Measurements from ENCODE around the gene ZNF23. TPM values are rescaled to one million over a fixed set of nuclear protein-coding genes. Genes with fewer than 3 reads are reported as not detected.

Gene ZNF23
- total RNA-seq, 4 donors from 2014 or later, result 4.4 to 28.9 (median 9.5) TPM

DNA sequence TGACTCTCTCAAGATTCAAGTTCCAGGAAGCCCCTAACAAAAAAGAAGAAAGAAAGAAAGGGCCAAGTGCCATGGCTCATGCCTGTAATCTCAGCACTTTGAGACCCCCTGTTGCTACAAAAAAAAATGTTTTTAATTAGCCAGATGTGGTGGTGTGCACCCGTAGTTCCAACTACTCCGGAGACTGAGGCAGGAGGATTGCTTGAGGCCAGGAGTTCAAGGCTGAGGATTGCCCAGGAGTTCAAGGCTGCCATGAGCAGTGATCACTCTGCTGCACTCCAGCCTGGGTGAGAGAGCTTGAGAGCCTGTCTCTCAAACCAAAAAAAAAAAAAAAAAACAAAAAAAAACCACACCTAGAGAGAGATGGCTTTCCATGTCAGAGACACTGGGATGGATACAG is 39.0 kb downstream of the ZNF23 start:
- no peak overlapping the region for H3K27ac ChIP-seq
- H3K4me1 ChIP-seq, result no peaks in the 10 kb centered on the region
- no peaks in the 10 kb centered on the region for H3K9me3 ChIP-seq
- no peaks in the 10 kb centered on the region for H3K27me3 ChIP-seq
- no peak overlapping the region for H3K4me3 ChIP-seq
- DNase-seq, result peak in 1 of 3 donors; percentile 9
- H3K36me3 ChIP-seq, result no peaks in the 10 kb centered on the region
- TF ChIP-seq, protein P1, sequence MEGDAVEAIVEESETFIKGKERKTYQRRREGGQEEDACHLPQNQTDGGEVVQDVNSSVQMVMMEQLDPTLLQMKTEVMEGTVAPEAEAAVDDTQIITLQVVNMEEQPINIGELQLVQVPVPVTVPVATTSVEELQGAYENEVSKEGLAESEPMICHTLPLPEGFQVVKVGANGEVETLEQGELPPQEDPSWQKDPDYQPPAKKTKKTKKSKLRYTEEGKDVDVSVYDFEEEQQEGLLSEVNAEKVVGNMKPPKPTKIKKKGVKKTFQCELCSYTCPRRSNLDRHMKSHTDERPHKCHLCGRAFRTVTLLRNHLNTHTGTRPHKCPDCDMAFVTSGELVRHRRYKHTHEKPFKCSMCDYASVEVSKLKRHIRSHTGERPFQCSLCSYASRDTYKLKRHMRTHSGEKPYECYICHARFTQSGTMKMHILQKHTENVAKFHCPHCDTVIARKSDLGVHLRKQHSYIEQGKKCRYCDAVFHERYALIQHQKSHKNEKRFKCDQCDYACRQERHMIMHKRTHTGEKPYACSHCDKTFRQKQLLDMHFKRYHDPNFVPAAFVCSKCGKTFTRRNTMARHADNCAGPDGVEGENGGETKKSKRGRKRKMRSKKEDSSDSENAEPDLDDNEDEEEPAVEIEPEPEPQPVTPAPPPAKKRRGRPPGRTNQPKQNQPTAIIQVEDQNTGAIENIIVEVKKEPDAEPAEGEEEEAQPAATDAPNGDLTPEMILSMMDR (IDR thresholded peaks at IDR 0.05), result no peak
- TF ChIP-seq POLR2A (IDR thresholded peaks at IDR 0.05), result no peak

DNA sequence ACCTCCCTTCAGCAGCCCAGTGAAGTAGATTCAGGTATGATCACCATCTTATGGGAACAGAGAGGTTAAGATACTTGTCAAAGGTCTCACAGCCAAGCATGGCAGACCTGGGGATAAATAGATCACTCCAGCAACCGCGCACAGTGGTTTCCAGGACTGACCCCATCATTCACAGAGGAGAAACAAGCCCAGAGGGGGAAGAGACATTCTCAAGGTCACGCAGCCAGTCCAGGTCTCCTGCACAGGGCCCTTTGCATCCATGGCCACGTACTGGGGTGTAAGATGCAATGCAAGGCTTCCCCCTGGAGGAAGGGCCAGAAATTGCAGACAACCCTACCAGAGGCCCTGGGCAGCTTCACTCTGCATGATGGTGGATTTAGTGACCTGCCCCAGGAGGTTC is 40.1 kb downstream of the ZNF23 start:
- H3K4me3 ChIP-seq, result no peak overlapping the region
- DNase-seq, result peak in 1 of 3 donors; percentile 55
- no peaks in the 10 kb centered on the region for H3K4me1 ChIP-seq
- H3K36me3 ChIP-seq, result no peaks in the 10 kb centered on the region
- TF ChIP-seq, protein P1 (IDR thresholded peaks at IDR 0.05), result peak in 3 of 6 experiments; percentile 11 to 31 (median 26)
- TF ChIP-seq POLR2A (IDR thresholded peaks at IDR 0.05), result no peak
- H3K9me3 ChIP-seq, result no peaks in the 10 kb centered on the region
- no peaks in the 10 kb centered on the region for H3K27me3 ChIP-seq
- no peak overlapping the region for H3K27ac ChIP-seq

DNA sequence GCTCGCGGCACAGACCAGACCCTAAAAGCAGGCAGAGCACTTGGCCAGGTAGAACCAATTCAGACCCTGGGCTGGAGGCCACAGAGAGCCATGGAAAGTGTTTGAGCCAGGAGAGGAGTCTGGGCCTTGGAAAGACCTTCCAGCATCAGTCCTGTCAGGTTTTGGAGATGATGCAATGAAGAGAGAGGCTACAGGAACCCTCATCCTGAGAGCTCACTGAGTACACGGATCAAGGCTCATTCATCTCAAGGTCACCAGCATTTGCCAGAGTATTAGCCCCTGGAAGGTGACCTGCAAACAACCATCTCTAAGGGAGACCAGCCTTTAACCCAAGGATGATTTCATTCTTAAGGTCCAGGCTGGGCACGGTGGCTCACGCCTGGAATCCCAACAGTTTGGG is 48.0 kb downstream of the ZNF23 start:
- DNase-seq, result peak in 1 of 3 donors; percentile 8
- H3K4me1 ChIP-seq, result peaks cover 0 to 10% (median 3%) of the 10 kb centered on the region in 4 donors
- TF ChIP-seq POLR2A (IDR thresholded peaks at IDR 0.05), result no peak
- TF ChIP-seq, protein P1 (IDR thresholded peaks at IDR 0.05), result no peak
- H3K36me3 ChIP-seq, result no peaks in the 10 kb centered on the region
- H3K27ac ChIP-seq, result no peak overlapping the region
- H3K27me3 ChIP-seq, result no peaks in the 10 kb centered on the region
- H3K4me3 ChIP-seq, result no peak overlapping the region
- no peaks in the 10 kb centered on the region for H3K9me3 ChIP-seq

DNA sequence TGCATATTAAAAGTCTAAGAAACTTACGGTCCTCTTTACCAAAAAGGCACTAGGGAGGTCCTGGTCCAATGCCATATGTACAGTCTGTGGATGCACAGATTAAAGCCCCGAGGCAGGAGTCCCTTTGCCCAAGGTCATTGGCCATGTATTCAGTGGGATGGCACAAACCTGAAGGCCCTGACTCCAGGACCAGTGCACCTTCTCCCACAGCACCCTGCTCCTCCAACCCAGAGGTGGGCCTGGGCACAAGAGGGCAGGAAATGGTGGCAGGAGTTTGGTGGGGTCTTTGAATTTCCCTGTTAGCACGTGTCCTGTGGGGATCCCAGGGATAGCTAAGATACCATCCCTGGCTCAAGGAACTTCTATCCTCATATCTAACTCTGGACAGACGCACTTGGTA is 48.7 kb downstream of the ZNF23 start:
- no peak for DNase-seq
- H3K4me3 ChIP-seq, result no peak overlapping the region
- TF ChIP-seq, protein P1 (IDR thresholded peaks at IDR 0.05), result no peak
- no peak for TF ChIP-seq POLR2A (IDR thresholded peaks at IDR 0.05)
- no peak overlapping the region for H3K27ac ChIP-seq
- H3K36me3 ChIP-seq, result no peaks in the 10 kb centered on the region
- no peaks in the 10 kb centered on the region for H3K9me3 ChIP-seq
- no peaks in the 10 kb centered on the region for H3K27me3 ChIP-seq
- peaks cover 0 to 10% (median 3%) of the 10 kb centered on the region in 4 donors for H3K4me1 ChIP-seq

DNA sequence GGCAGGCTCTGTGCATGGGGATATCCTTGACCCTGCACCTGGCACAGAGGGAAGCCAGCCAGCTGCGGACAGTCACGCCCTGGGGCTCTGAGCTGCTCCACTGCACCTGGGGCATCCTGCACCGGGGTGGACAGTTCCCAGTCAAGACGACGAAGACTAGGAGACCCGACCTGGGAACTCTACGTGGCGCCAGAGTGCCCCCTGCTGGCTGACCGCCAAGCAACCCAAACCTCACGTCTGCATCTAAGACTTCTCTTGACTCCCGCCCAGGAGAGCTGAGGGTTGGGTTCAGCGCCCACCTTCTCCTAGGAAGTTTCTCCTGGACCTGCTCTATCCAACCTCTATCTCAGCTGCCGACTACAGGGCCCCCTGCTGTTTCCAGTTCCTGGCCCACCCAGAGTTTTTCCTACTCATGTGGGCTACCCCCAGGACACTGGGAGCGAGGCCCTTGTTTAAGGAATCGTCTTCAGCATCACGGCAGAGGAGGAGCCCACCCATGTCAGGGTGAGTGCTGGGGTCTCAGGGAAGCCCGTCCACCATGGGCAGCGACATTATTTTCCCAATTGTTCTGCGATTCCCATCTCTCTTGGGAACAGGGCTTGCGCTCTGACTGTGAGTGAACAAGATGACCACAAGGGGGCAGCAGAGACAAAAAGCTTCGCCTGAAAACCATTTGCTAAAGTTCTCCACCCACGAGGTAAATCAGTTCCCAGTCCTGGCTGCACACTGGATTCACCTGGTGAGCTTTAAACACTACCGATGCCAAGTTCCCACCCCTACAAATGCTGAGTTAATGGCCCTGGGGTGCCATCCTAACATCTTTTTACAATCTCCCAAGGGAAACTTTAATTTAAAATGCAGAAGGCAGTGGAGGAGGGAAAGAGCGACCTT is 49.5 kb downstream of the ZNF23 start:
- H3K27me3 ChIP-seq, result no peaks in the 10 kb centered on the region
- peaks cover 0 to 10% (median 3%) of the 10 kb centered on the region in 4 donors for H3K4me1 ChIP-seq
- no peak for TF ChIP-seq POLR2A (IDR thresholded peaks at IDR 0.05)
- TF ChIP-seq, protein P1 (IDR thresholded peaks at IDR 0.05), result peak; percentile 74 to 86 (median 82)
- peak; percentile 36 to 86 (median 62) for DNase-seq
- no peaks in the 10 kb centered on the region for H3K9me3 ChIP-seq
- no peaks in the 10 kb centered on the region for H3K36me3 ChIP-seq
- H3K27ac ChIP-seq, result no peak overlapping the region
- H3K4me3 ChIP-seq, result no peak overlapping the region

Measured in Peyer's patch (tissue), 4 donors.